22Rv1 (cell line): ENCODE measurements around the gene TGFBRAP1.

Experiments
- ZFX ChIP-seq: fragments of 450-650 bp; IDR thresholded peaks from 2 replicates; pipeline ENCODE4 v1.6.1; 2017; ENCODE audit warnings: antibody characterized with exemption, borderline replicate concordance
- TF ChIP-seq, protein P1 (sequence below): fragments of 450-650 bp; IDR thresholded peaks from 2 replicates; pipeline ENCODE4 v1.5.1; 2017; ENCODE audit warnings: mild to moderate bottlenecking

DNA sequence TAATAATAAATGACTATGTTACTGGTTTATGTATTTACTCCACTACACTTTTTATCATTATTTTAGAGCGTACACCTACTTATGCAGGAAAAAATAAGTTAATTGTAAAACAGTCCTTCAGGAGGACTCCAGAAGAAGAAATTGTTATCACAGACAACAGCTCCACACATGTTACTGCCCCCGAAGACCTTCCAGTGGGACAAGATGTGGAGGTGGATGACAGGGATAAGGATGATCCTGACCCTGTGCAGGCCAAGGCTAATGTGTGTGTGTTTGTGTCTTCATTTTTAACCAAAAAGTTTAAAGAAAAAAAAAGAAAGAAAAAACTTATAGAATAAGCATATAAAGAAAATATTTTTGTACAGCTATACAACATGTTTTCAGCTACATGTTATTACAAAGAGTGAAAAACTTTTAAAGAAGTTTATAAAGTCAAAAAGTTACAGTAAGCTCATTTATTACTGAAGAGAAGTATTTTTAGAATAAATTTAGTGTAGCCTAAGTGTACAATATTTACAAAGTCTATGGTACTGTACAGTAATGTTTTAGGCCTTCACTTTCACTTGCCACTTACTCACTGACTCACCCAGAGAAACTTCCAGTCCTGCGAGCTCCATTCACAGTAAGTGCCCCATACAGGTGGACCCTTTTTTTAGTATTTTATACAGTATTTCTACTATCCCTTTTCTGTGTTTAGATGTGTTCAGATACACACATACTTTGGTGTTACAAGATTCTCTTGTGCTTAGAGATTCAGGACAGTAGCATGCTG, 7.5 kb downstream of the TGFBRAP1 start:
- TF ChIP-seq, protein P1, sequence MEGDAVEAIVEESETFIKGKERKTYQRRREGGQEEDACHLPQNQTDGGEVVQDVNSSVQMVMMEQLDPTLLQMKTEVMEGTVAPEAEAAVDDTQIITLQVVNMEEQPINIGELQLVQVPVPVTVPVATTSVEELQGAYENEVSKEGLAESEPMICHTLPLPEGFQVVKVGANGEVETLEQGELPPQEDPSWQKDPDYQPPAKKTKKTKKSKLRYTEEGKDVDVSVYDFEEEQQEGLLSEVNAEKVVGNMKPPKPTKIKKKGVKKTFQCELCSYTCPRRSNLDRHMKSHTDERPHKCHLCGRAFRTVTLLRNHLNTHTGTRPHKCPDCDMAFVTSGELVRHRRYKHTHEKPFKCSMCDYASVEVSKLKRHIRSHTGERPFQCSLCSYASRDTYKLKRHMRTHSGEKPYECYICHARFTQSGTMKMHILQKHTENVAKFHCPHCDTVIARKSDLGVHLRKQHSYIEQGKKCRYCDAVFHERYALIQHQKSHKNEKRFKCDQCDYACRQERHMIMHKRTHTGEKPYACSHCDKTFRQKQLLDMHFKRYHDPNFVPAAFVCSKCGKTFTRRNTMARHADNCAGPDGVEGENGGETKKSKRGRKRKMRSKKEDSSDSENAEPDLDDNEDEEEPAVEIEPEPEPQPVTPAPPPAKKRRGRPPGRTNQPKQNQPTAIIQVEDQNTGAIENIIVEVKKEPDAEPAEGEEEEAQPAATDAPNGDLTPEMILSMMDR = no peak
- TF ChIP-seq ZFX = no peak
